ENCODE data around the gene ZNF32. TPM values are rescaled to one million over a fixed set of nuclear protein-coding genes. Genes with fewer than 3 reads are reported as not detected.

ZNF32 gene
- total RNA-seq, 3 donors from 2014 or later, result 10.6 to 46.5 (median 14.8) TPM

- DNase-seq (peak; percentile 63 to 78 (median 68)), ATAC-seq (peak; percentile 78)
- Histone ChIP-seq H3K36me3 (ENCODE audit: low read depth) (no peaks in the 10 kb centered on the region), H3K9me3 (no peaks in the 10 kb centered on the region), H3K4me1 (ENCODE audit: low read depth) (peaks cover 3% of the 10 kb centered on the region), H3K4me3 (peak overlapping the region; percentile 14)
- intact Hi-C loops (cut with DNase I, micrococcal nuclease), result loop anchor here in 1 of 2 donors (10.0 kb wide), 1 partner anchor 625 kb away; no protein-coding TSS in a partner anchor
- no peak for TF ChIP-seq CTCF (IDR thresholded peaks at IDR 0.05)
Observed at GRCh38 chr10:43689618-43689954, 40.9 kb upstream of the ZNF32 start.

- Histone ChIP-seq H3K9me3 (no peaks in the 10 kb centered on the region), H3K4me3 (no peak overlapping the region), H3K36me3 (ENCODE audit: low read depth) (no peaks in the 10 kb centered on the region), H3K4me1 (ENCODE audit: low read depth) (peaks cover 3% of the 10 kb centered on the region)
- intact Hi-C loops (cut with DNase I, micrococcal nuclease), result loop anchor here in 1 of 2 donors (10.0 kb wide), 1 partner anchor 626 kb away; no protein-coding TSS in a partner anchor
- ATAC-seq (no peak), DNase-seq (peak in 1 of 3 donors; percentile 36)
- no peak for TF ChIP-seq CTCF (IDR thresholded peaks at IDR 0.05)
Observed at GRCh38 chr10:43689007-43689491, 40.4 kb upstream of the ZNF32 start.

GRCh38 chr10:43688348-43688892, 39.7 kb upstream of the ZNF32 start:
- no peak for DNase-seq
- Histone ChIP-seq H3K9me3 (no peaks in the 10 kb centered on the region), H3K4me3 (no peak overlapping the region), H3K36me3 (ENCODE audit: low read depth) (no peaks in the 10 kb centered on the region), H3K4me1 (ENCODE audit: low read depth) (peaks cover 3% of the 10 kb centered on the region)
- TF ChIP-seq CTCF (IDR thresholded peaks at IDR 0.05), result no peak
- intact Hi-C loops (cut with DNase I, micrococcal nuclease), result loop anchor here in 1 of 2 donors (10.0 kb wide), 1 partner anchor 626 kb away; no protein-coding TSS in a partner anchor
- ATAC-seq, result no peak

- peaks cover 3% of the 10 kb centered on the region for H3K4me1 ChIP-seq (ENCODE audit: low read depth)
- no peaks in the 10 kb centered on the region for H3K9me3 ChIP-seq
- no peaks in the 10 kb centered on the region for H3K36me3 ChIP-seq (ENCODE audit: low read depth)
- ATAC-seq, result no peak
- intact Hi-C loops (cut with DNase I, micrococcal nuclease), result loop anchor here in 1 of 2 donors (10.0 kb wide), 1 partner anchor 627 kb away; no protein-coding TSS in a partner anchor
- no peak for DNase-seq
- no peak overlapping the region for H3K4me3 ChIP-seq
- no peak for TF ChIP-seq CTCF (IDR thresholded peaks at IDR 0.05)
Observed at GRCh38 chr10:43687373-43687772, 38.7 kb upstream of the ZNF32 start.

- no peaks in the 10 kb centered on the region for H3K36me3 ChIP-seq (ENCODE audit: low read depth)
- H3K9me3 ChIP-seq, result no peaks in the 10 kb centered on the region
- ATAC-seq, result no peak
- no peak for DNase-seq
- peaks cover 3% of the 10 kb centered on the region for H3K4me1 ChIP-seq (ENCODE audit: low read depth)
- TF ChIP-seq CTCF (IDR thresholded peaks at IDR 0.05), result no peak
- intact Hi-C loops (cut with DNase I, micrococcal nuclease), result loop anchor here in 1 of 2 donors (10.0 kb wide), 1 partner anchor 628 kb away; no protein-coding TSS in a partner anchor
- H3K4me3 ChIP-seq, result no peak overlapping the region
Observed at GRCh38 chr10:43686414-43686813, 37.7 kb upstream of the ZNF32 start.
